GM21423 (cell line): Measurements from ENCODE around the gene THEM5.

Experiments
- ATAC-seq: cut with Tn5 transposase; IDR thresholded peaks from one replicate; pipeline ENCODE4 v1.9.1; 2021; ENCODE audit warnings: mild to moderate bottlenecking, moderate library complexity; ENCODE audit not compliant: unreplicated experiment

Gene THEM5

GRCh38 chr1:151841141-151841540 lies 12.4 kb downstream of the THEM5 start:
- no peak for ATAC-seq

- ATAC-seq: no peak
These were observed 13.1 kb downstream of the THEM5 start for GRCh38 chr1:151840421-151840820.

GRCh38 chr1:151839457-151840403 lies 13.8 kb downstream of the THEM5 start, which contains the start of gene C2CD4D:
Gene C2CD4D (minus strand): TSS chr1:151839820. CDS start chr1:151838989, 831 bp downstream.
- ATAC-seq: peak; percentile 42

GRCh38 chr1:151839082-151839412 lies 14.5 kb downstream of the THEM5 start:
- ATAC-seq: no peak

GRCh38 chr1:151838222-151839081 lies 15.1 kb downstream of the THEM5 start:
- ATAC-seq: no peak

- ATAC-seq: no peak
These were observed 15.7 kb downstream of the THEM5 start for GRCh38 chr1:151837884-151838221.

GRCh38 chr1:151837197-151837596 lies 16.3 kb downstream of the THEM5 start:
- ATAC-seq: no peak

- no peak for ATAC-seq
These were observed 17.9 kb downstream of the THEM5 start for GRCh38 chr1:151835596-151835995.

GRCh38 chr1:151834239-151834638 lies 19.3 kb downstream of the THEM5 start:
- ATAC-seq: no peak

- ATAC-seq: no peak
These were observed 20.2 kb downstream of the THEM5 start for GRCh38 chr1:151833172-151833900.

GRCh38 chr1:151832318-151832980 lies 21.1 kb downstream of the THEM5 start:
- no peak for ATAC-seq

- no peak for ATAC-seq
These were observed 21.9 kb downstream of the THEM5 start, which contains the start of gene RORC for GRCh38 chr1:151831605-151832004. Gene RORC (minus strand): TSS chr1:151831802. CDS start chr1:151831764, 38 bp downstream.

- ATAC-seq: no peak
These were observed 22.3 kb downstream of the THEM5 start for GRCh38 chr1:151831256-151831591.

GRCh38 chr1:151830055-151830454 lies 23.5 kb downstream of the THEM5 start:
- no peak for ATAC-seq

- ATAC-seq: no peak
These were observed 24.0 kb downstream of the THEM5 start for GRCh38 chr1:151829352-151830046.

- no peak for ATAC-seq
These were observed 24.6 kb downstream of the THEM5 start for GRCh38 chr1:151828921-151829320.

GRCh38 chr1:151827853-151828252 lies 25.7 kb downstream of the THEM5 start:
- ATAC-seq: no peak

- ATAC-seq: no peak
These were observed 27.5 kb downstream of the THEM5 start for GRCh38 chr1:151825751-151826660.

GRCh38 chr1:151825204-151825603 lies 28.3 kb downstream of the THEM5 start:
- no peak for ATAC-seq
